Measurements from ENCODE around the gene KCND3. TPM values are rescaled to one million over a fixed set of nuclear protein-coding genes. Genes with fewer than 3 reads are reported as not detected.
"Not testable (repeated sequence)": the region's sequence is repeated elsewhere in the genome, so short reads cannot be mapped to it uniquely, and the experiment has no call there.

The KCND3 gene
- total RNA-seq, 5 donors from 2014 or later (not counting 1 experiment from before 2014, with no cell fraction given), result not detected

DNA sequence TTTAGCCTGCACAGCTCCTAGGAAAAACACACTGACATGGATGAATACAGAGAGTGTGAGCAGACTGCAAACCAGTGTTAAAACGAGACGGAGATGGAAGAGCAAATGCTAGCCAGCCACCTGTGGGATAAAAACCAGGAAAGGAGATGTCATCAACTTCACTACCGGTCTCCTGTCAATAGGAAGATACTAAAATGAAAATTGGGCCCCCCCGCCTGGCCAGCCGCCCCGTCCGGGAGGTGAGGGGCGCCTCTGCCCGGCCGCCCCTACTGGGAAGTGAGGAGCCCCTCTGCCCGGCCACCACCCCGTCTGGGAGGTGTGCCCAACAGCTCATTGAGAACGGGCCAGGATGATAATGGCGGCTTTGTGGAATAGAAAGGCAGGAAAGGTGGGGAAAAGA, 189.7 kb downstream of the KCND3 start:
- H3K4me3 Mint-ChIP-seq; H3K4me3 ChIP-seq (ENCODE audit: control insufficient read depth in 1 of 2, extremely low read depth in 1 of 2, low read length in 1 of 2); H3K27ac Mint-ChIP-seq; H3K4me1 ChIP-seq (ENCODE audit: control insufficient read depth in 1 of 2, extremely low read depth in 1 of 2, insufficient read depth in 2 of 2, low read length in 2 of 2); POLR2A ChIA-PET; CTCF ChIA-PET; ATAC-seq (replicated peaks in 1 of 4); H3K9me3 ChIP-seq; H3K4me1 Mint-ChIP-seq; H3K9me3 Mint-ChIP-seq; H3K36me3 Mint-ChIP-seq; H3K27ac ChIP-seq (ENCODE audit: low read length); H3K36me3 ChIP-seq (ENCODE audit: control insufficient read depth in 2 of 2, extremely low read depth in 1 of 2, insufficient read depth in 1 of 2, low read length in 1 of 2); DNase-seq; H3K27me3 Mint-ChIP-seq: not testable (repeated sequence)
- WGBS (ENCODE audit: insufficient coverage), result no CpG with 5 or more reads among the region's 14 CpGs
- H3K27me3 ChIP-seq (replicated peaks in 1 of 2; ENCODE audit: control insufficient read depth in 2 of 2, extremely low read depth in 1 of 2, insufficient read depth in 2 of 2, low read length in 1 of 2), result peaks cover 0 to 28% of the 10 kb centered on the region in 2 experiments

DNA sequence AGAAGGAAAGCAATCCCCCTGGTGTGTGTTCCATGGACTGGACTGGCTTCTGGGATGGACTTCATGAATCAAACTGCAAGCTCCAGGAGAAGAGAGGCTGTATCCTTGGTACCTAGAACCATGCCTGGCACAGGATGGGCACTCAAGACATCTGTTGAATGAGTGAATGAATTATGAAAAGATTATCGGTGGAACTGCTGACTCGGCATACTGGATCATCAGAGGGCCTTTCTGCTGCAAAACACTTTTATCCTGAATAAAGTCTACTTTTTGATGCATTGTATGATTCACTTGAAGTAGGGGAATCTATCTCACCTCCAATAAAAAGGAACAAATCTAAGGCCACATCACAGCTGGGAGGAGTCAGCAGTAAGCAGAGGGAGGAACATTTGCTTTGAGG, 190.9 kb downstream of the KCND3 start:
- no peaks in the 10 kb centered on the region for H3K9me3 ChIP-seq
- WGBS (ENCODE audit: insufficient coverage), result no CpG with 5 or more reads among the region's 2 CpGs
- peaks cover 0 to 29% of the 10 kb centered on the region in 2 experiments for H3K27me3 ChIP-seq (replicated peaks in 1 of 2; ENCODE audit: control insufficient read depth in 2 of 2, extremely low read depth in 1 of 2, insufficient read depth in 2 of 2, low read length in 1 of 2)
- no peak overlapping the region for H3K4me3 Mint-ChIP-seq
- no peak overlapping the region for H3K27ac ChIP-seq (ENCODE audit: low read length)
- no peaks in the 10 kb centered on the region for H3K4me1 Mint-ChIP-seq
- H3K27ac Mint-ChIP-seq, result no peak overlapping the region
- no peak overlapping the region for H3K4me3 ChIP-seq (ENCODE audit: control insufficient read depth in 1 of 2, extremely low read depth in 1 of 2, low read length in 1 of 2)
- peaks cover 3 to 7% of the 10 kb centered on the region in 2 donors for H3K27me3 Mint-ChIP-seq
- ChIA-PET CTCF (no interaction called here), POLR2A (no interaction called here)
- no peaks in the 10 kb centered on the region for H3K4me1 ChIP-seq (ENCODE audit: control insufficient read depth in 1 of 2, extremely low read depth in 1 of 2, insufficient read depth in 2 of 2, low read length in 2 of 2)
- DNase-seq (no peak), ATAC-seq (replicated peaks in 1 of 4) (no peak)
- peaks cover 0 to 2% (median 0%) of the 10 kb centered on the region in 3 donors for H3K9me3 Mint-ChIP-seq
- H3K36me3 ChIP-seq (ENCODE audit: control insufficient read depth in 2 of 2, extremely low read depth in 1 of 2, insufficient read depth in 1 of 2, low read length in 1 of 2), result no peaks in the 10 kb centered on the region
- H3K36me3 Mint-ChIP-seq, result no peaks in the 10 kb centered on the region

DNA sequence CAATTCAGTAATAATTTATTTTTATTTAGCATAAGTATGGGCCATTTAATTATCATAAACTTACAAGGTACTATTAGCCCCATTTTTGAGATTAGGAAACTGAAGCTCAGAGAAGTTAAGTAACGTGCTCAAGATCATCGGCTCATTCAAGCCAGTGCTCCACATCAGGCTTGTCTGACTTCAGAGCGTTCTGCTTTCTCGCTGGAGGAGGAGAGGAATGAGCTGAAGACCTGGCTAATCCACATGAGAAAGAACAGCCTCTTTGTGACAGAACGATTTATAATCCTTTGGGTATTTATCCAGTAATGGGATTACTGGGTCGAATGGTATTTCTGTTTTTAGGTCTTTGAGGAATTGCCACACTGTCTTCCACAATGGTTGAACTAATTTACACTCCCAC, 194.1 kb downstream of the KCND3 start:
- Histone ChIP-seq H3K9me3 (no peaks in the 10 kb centered on the region), H3K27ac (ENCODE audit: low read length) (no peak overlapping the region), H3K36me3 (ENCODE audit: control insufficient read depth in 2 of 2, extremely low read depth in 1 of 2, insufficient read depth in 1 of 2, low read length in 1 of 2) (no peaks in the 10 kb centered on the region), H3K27me3 (replicated peaks in 1 of 2; ENCODE audit: control insufficient read depth in 2 of 2, extremely low read depth in 1 of 2, insufficient read depth in 2 of 2, low read length in 1 of 2) (peaks cover 0 to 16% of the 10 kb centered on the region in 2 experiments), H3K4me1 (ENCODE audit: control insufficient read depth in 1 of 2, extremely low read depth in 1 of 2, insufficient read depth in 2 of 2, low read length in 2 of 2) (no peaks in the 10 kb centered on the region), H3K4me3 (ENCODE audit: control insufficient read depth in 1 of 2, extremely low read depth in 1 of 2, low read length in 1 of 2) (no peak overlapping the region)
- DNase-seq (no peak), ATAC-seq (replicated peaks in 1 of 4) (no peak)
- H3K27ac Mint-ChIP-seq, result no peak overlapping the region
- ChIA-PET POLR2A (no interaction called here), CTCF (interaction anchor here in 1 of 2 donors (0.6 kb wide), 1 partner anchor 1665 kb away, joined by 8 read pairs; no protein-coding TSS in a partner anchor)
- H3K36me3 Mint-ChIP-seq, result no peaks in the 10 kb centered on the region
- peaks cover 0 to 2% (median 0%) of the 10 kb centered on the region in 3 donors for H3K9me3 Mint-ChIP-seq
- no peak overlapping the region for H3K4me3 Mint-ChIP-seq
- WGBS (ENCODE audit: insufficient coverage), result 94% methylated on average over 3 of the region's 6 CpGs
- H3K4me1 Mint-ChIP-seq, result no peaks in the 10 kb centered on the region
- peaks cover 17 to 22% of the 10 kb centered on the region in 2 donors for H3K27me3 Mint-ChIP-seq

DNA sequence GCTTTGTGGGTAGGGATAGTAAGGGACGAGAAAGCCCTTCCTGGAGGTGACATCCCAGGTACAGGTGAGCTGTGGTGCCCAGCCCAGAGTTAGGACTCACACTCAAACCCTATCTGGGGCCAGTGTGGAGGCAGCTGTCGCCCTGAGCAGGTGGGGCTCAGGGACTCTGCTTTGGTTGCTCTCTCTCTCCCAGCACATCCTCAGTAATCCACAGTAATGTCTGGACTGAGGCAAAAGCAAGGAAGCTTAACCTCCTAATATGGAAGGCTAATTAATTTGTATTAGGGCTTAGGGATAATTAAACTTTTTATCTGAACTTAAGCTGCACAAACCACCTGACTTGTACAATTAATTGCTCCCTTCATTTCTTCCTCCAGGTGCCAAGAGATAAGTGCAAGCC, 195.5 kb downstream of the KCND3 start:
- ChIA-PET POLR2A (no interaction called here), CTCF (no interaction called here)
- no peak overlapping the region for H3K4me3 Mint-ChIP-seq
- peaks cover 14 to 29% of the 10 kb centered on the region in 2 donors for H3K27me3 Mint-ChIP-seq
- ATAC-seq (replicated peaks in 1 of 4) (no peak), DNase-seq (no peak)
- peaks cover 0 to 16% of the 10 kb centered on the region in 2 experiments for H3K27me3 ChIP-seq (replicated peaks in 1 of 2; ENCODE audit: control insufficient read depth in 2 of 2, extremely low read depth in 1 of 2, insufficient read depth in 2 of 2, low read length in 1 of 2)
- H3K4me1 ChIP-seq (ENCODE audit: control insufficient read depth in 1 of 2, extremely low read depth in 1 of 2, insufficient read depth in 2 of 2, low read length in 2 of 2), result no peaks in the 10 kb centered on the region
- WGBS (ENCODE audit: insufficient coverage), result no CpG with 5 or more reads among the region's 2 CpGs
- H3K36me3 ChIP-seq (ENCODE audit: control insufficient read depth in 2 of 2, extremely low read depth in 1 of 2, insufficient read depth in 1 of 2, low read length in 1 of 2), result no peaks in the 10 kb centered on the region
- H3K9me3 ChIP-seq, result no peaks in the 10 kb centered on the region
- H3K4me1 Mint-ChIP-seq, result no peaks in the 10 kb centered on the region
- no peak overlapping the region for H3K4me3 ChIP-seq (ENCODE audit: control insufficient read depth in 1 of 2, extremely low read depth in 1 of 2, low read length in 1 of 2)
- no peaks in the 10 kb centered on the region for H3K36me3 Mint-ChIP-seq
- no peak overlapping the region for H3K27ac ChIP-seq (ENCODE audit: low read length)
- H3K9me3 Mint-ChIP-seq, result no peaks in the 10 kb centered on the region
- no peak overlapping the region for H3K27ac Mint-ChIP-seq

DNA sequence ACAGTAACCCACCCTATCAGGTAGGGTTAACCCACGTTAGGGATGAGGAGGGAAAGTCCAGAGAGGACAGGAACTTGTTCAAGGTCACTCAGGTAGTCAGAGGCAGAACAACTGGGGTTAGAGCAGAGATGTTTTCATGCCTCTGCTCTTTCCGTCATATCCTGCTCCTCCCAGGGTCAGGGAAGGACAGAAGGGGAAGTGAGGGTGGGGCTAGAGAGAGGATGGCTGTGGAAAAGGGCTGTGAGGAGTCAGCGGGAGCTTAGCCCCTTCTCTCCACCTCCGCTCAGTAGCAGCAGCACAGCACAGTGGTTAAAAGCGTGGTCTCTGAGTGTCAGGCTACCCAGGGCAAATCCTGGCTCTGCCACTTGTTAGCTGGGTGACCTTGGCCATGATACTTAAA, 197.2 kb downstream of the KCND3 start:
- Mint-ChIP-seq H3K4me3 (no peak overlapping the region), H3K27ac (no peak overlapping the region), H3K9me3 (no peaks in the 10 kb centered on the region), H3K27me3 (peaks cover 14 to 30% of the 10 kb centered on the region in 2 donors), H3K36me3 (no peaks in the 10 kb centered on the region), H3K4me1 (no peaks in the 10 kb centered on the region)
- Histone ChIP-seq H3K27me3 (replicated peaks in 1 of 2; ENCODE audit: control insufficient read depth in 2 of 2, extremely low read depth in 1 of 2, insufficient read depth in 2 of 2, low read length in 1 of 2) (peaks cover 0 to 16% of the 10 kb centered on the region in 2 experiments), H3K27ac (ENCODE audit: low read length) (no peak overlapping the region), H3K4me1 (ENCODE audit: control insufficient read depth in 1 of 2, extremely low read depth in 1 of 2, insufficient read depth in 2 of 2, low read length in 2 of 2) (no peaks in the 10 kb centered on the region), H3K36me3 (ENCODE audit: control insufficient read depth in 2 of 2, extremely low read depth in 1 of 2, insufficient read depth in 1 of 2, low read length in 1 of 2) (no peaks in the 10 kb centered on the region), H3K9me3 (no peaks in the 10 kb centered on the region), H3K4me3 (ENCODE audit: control insufficient read depth in 1 of 2, extremely low read depth in 1 of 2, low read length in 1 of 2) (no peak overlapping the region)
- whole genome bisulfite sequencing (ENCODE audit: insufficient coverage), result 69% methylated on average over 4 of the region's 5 CpGs
- DNase-seq (no peak), ATAC-seq (replicated peaks in 1 of 4) (no peak)
- ChIA-PET CTCF (no interaction called here), POLR2A (no interaction called here)

DNA sequence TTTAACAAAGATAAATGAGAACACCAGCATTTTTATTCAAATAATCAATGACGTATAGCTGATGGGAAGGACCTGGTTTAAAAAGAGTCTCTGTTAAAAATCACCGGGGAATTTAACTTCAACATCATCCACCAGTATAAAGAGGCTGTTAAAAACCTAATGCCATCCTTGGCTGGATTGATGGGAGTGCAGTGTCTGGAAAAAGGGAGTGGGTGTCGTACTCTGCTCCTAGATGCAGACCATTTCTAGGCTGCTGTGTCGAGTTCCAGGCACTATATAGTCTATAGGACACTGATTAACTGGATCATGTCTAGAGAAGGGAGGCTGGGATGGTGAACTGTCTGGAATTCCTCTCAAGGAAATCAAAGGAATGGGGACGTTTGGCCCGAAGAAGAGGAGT, 197.7 kb downstream of the KCND3 start:
- ChIA-PET POLR2A (no interaction called here), CTCF (no interaction called here)
- Histone ChIP-seq H3K36me3 (ENCODE audit: control insufficient read depth in 2 of 2, extremely low read depth in 1 of 2, insufficient read depth in 1 of 2, low read length in 1 of 2) (no peaks in the 10 kb centered on the region), H3K9me3 (no peaks in the 10 kb centered on the region), H3K27me3 (replicated peaks in 1 of 2; ENCODE audit: control insufficient read depth in 2 of 2, extremely low read depth in 1 of 2, insufficient read depth in 2 of 2, low read length in 1 of 2) (peaks cover 0 to 16% of the 10 kb centered on the region in 2 experiments), H3K27ac (ENCODE audit: low read length) (no peak overlapping the region), H3K4me3 (ENCODE audit: control insufficient read depth in 1 of 2, extremely low read depth in 1 of 2, low read length in 1 of 2) (no peak overlapping the region), H3K4me1 (ENCODE audit: control insufficient read depth in 1 of 2, extremely low read depth in 1 of 2, insufficient read depth in 2 of 2, low read length in 2 of 2) (no peaks in the 10 kb centered on the region)
- DNase-seq (no peak), ATAC-seq (replicated peaks in 1 of 4) (no peak)
- Mint-ChIP-seq H3K4me1 (no peaks in the 10 kb centered on the region), H3K36me3 (no peaks in the 10 kb centered on the region), H3K9me3 (no peaks in the 10 kb centered on the region), H3K27ac (no peak overlapping the region), H3K27me3 (peaks cover 14 to 30% of the 10 kb centered on the region in 2 donors), H3K4me3 (no peak overlapping the region)
- WGBS (ENCODE audit: insufficient coverage), result 50% methylated on average over 4 of the region's 6 CpGs

DNA sequence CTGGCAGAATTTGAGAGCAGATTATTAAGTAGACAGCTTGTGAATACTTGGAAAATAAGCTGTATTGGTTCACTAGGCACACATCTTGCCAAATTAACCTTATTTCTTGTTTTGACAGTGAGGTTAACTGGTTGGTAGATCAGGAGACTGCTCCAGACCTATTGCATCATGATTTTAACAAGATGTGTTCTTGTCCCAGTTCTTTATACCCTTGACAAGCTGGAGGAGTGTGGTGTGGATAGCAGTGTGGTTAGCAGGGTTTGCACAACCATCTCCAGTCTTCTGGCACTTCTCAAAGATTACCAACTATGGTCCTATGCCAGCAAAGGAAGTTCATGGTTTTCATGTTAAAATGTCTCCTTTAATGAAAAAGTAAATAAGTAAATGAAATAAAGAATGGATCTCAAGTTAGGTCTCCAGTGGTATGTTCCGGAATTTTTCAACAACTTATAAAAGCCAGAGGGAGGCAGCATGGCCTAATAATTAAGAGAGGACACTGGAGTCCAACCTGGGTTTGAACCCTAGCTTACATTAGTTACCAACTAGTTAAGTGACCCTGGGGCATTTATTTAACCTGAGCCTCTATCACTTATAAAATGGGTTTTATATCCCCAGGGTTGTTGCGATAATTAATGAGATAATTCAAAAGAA, 199.7 kb downstream of the KCND3 start:
- Mint-ChIP-seq H3K9me3 (no peaks in the 10 kb centered on the region), H3K4me1 (no peaks in the 10 kb centered on the region), H3K27me3 (peaks cover 17 to 34% of the 10 kb centered on the region in 2 donors), H3K4me3 (no peak overlapping the region), H3K27ac (no peak overlapping the region), H3K36me3 (no peaks in the 10 kb centered on the region)
- no peaks in the 10 kb centered on the region for H3K4me1 ChIP-seq (ENCODE audit: control insufficient read depth in 1 of 2, extremely low read depth in 1 of 2, insufficient read depth in 2 of 2, low read length in 2 of 2)
- peaks cover 0 to 21% of the 10 kb centered on the region in 2 experiments for H3K27me3 ChIP-seq (replicated peaks in 1 of 2; ENCODE audit: control insufficient read depth in 2 of 2, extremely low read depth in 1 of 2, insufficient read depth in 2 of 2, low read length in 1 of 2)
- DNase-seq (no peak), ATAC-seq (replicated peaks in 1 of 4) (no peak)
- H3K9me3 ChIP-seq, result no peaks in the 10 kb centered on the region
- H3K27ac ChIP-seq (ENCODE audit: low read length), result no peak overlapping the region
- H3K4me3 ChIP-seq (ENCODE audit: control insufficient read depth in 1 of 2, extremely low read depth in 1 of 2, low read length in 1 of 2), result no peak overlapping the region
- WGBS (ENCODE audit: insufficient coverage), result no CpG with 5 or more reads among the region's 2 CpGs
- ChIA-PET CTCF (no interaction called here), POLR2A (no interaction called here)
- no peaks in the 10 kb centered on the region for H3K36me3 ChIP-seq (ENCODE audit: control insufficient read depth in 2 of 2, extremely low read depth in 1 of 2, insufficient read depth in 1 of 2, low read length in 1 of 2)

Data from T-cell (primary cell).